WTC11 (cell line): ENCODE results near the gene RNASEH2C.
"Not testable (repeated sequence)": the region's sequence is repeated elsewhere in the genome, so short reads cannot be mapped to it uniquely, and the experiment has no call there.

Experiments
- GABPB1 ChIP-seq: sonication (generic); formaldehyde crosslinking; IDR thresholded peaks from 2 replicates; pipeline ENCODE4 v1.8.1; 2023; ENCODE audit warnings: mild to moderate bottlenecking, missing genetic modification reagents
- JUN ChIP-seq: sonication (generic); formaldehyde crosslinking; IDR thresholded peaks from 2 replicates; pipeline ENCODE4 v1.8.0; 2023; ENCODE audit warnings: mild to moderate bottlenecking, missing genetic modification reagents
- KAT7 ChIP-seq: sonication (generic); formaldehyde crosslinking; IDR thresholded peaks from 2 replicates; pipeline ENCODE4 v1.8.1; 2023; ENCODE audit warnings: missing genetic modification reagents, mild to moderate bottlenecking, borderline replicate concordance
- SP1 ChIP-seq: sonication (generic); formaldehyde crosslinking; conservative IDR thresholded peaks from 2 replicates; pipeline ENCODE4 v1.8.1; 2022; ENCODE audit warnings: missing genetic modification reagents

GRCh38 chr11:65707002-65707401 is 13.6 kb downstream of the RNASEH2C start:
- not testable (repeated sequence) for TF ChIP-seq JUN, GABPB1, SP1, KAT7 (CRISPR knock-in tag)
